ENCODE data around the gene NFIB. TPM values are rescaled to one million over a fixed set of nuclear protein-coding genes. Genes with fewer than 3 reads are reported as not detected.

NFIB gene
- total RNA-seq, 2 donors from 2014 or later, result 131 to 165 TPM

DNA sequence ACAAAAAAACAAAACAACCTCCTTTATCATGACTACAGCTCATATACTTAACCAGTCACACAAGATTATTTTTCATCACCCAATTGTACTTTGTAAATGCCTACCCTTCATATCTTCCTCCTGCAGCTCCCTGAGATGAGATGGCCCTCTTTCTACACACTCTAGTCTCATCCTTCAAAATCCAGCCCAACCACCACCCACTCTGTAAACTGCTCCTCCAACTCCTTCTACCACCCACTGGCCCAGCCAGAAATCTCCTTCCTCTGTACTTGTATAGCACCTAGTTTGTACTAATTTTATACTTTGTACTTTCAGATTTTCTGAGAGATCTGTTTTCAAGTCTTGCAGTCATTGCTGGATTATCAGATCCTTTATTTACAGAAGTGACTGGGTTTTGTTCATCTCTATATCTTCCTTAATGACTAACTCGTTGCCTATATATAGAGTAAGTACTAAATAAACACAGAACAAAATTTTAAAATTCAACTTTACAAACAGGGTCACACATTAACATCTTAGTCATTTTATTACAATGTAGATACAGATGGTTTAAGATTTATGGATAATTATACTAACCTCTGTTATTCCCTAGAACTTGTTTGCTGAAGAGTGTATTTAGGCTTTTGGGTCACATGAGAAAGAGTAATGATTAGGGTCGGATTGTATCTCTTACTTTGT lies 155.7 kb downstream of the NFIB start:
- WGBS, result 81% methylated on average over 2 of the region's 2 CpGs
- no peaks in the 10 kb centered on the region for H3K27me3 ChIP-seq (replicated peaks; ENCODE audit: insufficient read depth)
- DNase-seq (ENCODE audit: low spot score), result no peak
- TF ChIP-seq, protein P1, sequence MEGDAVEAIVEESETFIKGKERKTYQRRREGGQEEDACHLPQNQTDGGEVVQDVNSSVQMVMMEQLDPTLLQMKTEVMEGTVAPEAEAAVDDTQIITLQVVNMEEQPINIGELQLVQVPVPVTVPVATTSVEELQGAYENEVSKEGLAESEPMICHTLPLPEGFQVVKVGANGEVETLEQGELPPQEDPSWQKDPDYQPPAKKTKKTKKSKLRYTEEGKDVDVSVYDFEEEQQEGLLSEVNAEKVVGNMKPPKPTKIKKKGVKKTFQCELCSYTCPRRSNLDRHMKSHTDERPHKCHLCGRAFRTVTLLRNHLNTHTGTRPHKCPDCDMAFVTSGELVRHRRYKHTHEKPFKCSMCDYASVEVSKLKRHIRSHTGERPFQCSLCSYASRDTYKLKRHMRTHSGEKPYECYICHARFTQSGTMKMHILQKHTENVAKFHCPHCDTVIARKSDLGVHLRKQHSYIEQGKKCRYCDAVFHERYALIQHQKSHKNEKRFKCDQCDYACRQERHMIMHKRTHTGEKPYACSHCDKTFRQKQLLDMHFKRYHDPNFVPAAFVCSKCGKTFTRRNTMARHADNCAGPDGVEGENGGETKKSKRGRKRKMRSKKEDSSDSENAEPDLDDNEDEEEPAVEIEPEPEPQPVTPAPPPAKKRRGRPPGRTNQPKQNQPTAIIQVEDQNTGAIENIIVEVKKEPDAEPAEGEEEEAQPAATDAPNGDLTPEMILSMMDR (IDR thresholded peaks at IDR 0.05), result no peak
- TF ChIP-seq POLR2AphosphoS5 (IDR thresholded peaks at IDR 0.05) (no peak), POLR2A (IDR thresholded peaks at IDR 0.05) (no peak)
- H3K27ac ChIP-seq, result no peak overlapping the region
- H3K4me3 ChIP-seq, result no peak overlapping the region
- no peaks in the 10 kb centered on the region for H3K36me3 ChIP-seq
- H3K9me3 ChIP-seq, result no peaks in the 10 kb centered on the region
- no peaks in the 10 kb centered on the region for H3K4me1 ChIP-seq (replicated peaks)
- intact Hi-C loops (cut with DNase I), result no loop called here

DNA sequence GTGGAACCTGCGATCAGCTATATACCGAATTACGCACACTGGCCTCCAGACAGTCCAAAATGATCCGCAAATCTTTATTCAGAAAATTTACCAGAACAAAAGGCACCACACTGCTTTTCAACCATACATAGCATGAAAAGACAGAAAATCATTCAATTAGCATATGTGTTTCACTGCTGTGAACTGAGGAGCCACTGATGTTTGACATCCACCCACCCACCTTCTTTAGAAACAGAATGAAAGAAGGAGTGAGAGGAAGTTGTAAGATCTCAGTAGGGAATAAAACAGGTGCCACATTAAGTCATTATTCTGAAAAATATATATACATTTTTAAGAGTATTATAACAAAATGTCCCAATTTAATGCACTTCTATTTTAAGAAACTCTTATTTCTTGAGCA lies 156.8 kb downstream of the NFIB start:
- 98% methylated on average over 4 of the region's 4 CpGs for WGBS
- Histone ChIP-seq H3K9me3 (no peaks in the 10 kb centered on the region), H3K4me1 (replicated peaks) (no peaks in the 10 kb centered on the region), H3K27ac (no peak overlapping the region), H3K27me3 (replicated peaks; ENCODE audit: insufficient read depth) (no peaks in the 10 kb centered on the region), H3K36me3 (no peaks in the 10 kb centered on the region), H3K4me3 (no peak overlapping the region)
- DNase-seq (ENCODE audit: low spot score), result no peak
- intact Hi-C loops (cut with DNase I), result no loop called here
- TF ChIP-seq POLR2AphosphoS5 (IDR thresholded peaks at IDR 0.05) (no peak), POLR2A (IDR thresholded peaks at IDR 0.05) (no peak)
- TF ChIP-seq, protein P1 (IDR thresholded peaks at IDR 0.05), result no peak

DNA sequence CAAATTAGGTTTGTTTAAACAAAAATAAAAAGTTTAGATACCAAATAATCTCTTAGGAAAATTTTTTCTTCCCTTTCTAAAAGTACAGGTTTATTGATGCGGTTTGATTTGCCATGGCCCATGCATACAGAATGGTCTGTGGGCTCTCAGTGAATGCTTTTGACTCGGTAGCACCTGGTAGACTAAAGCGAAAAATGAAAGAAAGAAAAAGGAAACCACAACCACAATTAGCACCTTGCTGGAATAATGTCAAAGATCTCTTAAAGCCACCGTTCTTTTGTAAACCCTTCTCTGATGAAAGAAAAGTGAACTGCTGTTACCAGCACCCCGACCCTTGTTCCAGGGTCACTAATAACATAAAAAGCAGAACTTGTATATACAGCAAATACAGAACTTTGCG lies 157.9 kb downstream of the NFIB start:
- no peak overlapping the region for H3K27ac ChIP-seq
- WGBS, result 66% methylated on average over 6 of the region's 6 CpGs
- TF ChIP-seq, protein P1 (IDR thresholded peaks at IDR 0.05), result no peak
- TF ChIP-seq POLR2A (IDR thresholded peaks at IDR 0.05) (no peak), POLR2AphosphoS5 (IDR thresholded peaks at IDR 0.05) (no peak)

DNA sequence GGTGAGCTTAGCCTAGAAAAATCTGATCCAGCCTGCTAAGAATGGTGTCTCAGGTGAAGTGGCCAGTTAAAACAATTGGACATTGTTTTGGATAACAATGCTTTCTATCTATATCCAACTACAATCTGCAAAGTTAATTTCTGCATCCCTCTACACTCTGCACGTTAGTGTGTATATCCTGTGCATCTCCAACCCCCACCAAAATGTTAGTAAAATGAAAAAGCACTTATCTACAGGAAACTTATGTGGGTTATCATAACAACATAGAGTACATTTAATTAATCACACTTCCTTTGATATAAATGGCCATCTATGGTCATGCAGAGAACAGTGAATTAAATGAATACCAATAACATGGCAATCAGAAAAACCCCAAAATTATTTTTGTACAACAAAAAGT lies 158.7 kb downstream of the NFIB start:
- 30% methylated on average over 1 of the region's 1 CpG for WGBS
- Histone ChIP-seq H3K9me3 (no peaks in the 10 kb centered on the region), H3K36me3 (no peaks in the 10 kb centered on the region), H3K4me3 (no peak overlapping the region), H3K4me1 (replicated peaks) (no peaks in the 10 kb centered on the region), H3K27me3 (replicated peaks; ENCODE audit: insufficient read depth) (no peaks in the 10 kb centered on the region), H3K27ac (no peak overlapping the region)
- DNase-seq (ENCODE audit: low spot score), result no peak
- TF ChIP-seq POLR2A (IDR thresholded peaks at IDR 0.05) (no peak), POLR2AphosphoS5 (IDR thresholded peaks at IDR 0.05) (no peak)
- TF ChIP-seq, protein P1 (IDR thresholded peaks at IDR 0.05), result no peak
- intact Hi-C loops (cut with DNase I), result no loop called here

More for the DNA sequence above, 157.9 kb downstream of the NFIB start:
- H3K4me1 ChIP-seq (replicated peaks), result no peaks in the 10 kb centered on the region
- no peak for DNase-seq (ENCODE audit: low spot score)
- intact Hi-C loops (cut with DNase I), result no loop called here
- H3K27me3 ChIP-seq (replicated peaks; ENCODE audit: insufficient read depth), result no peaks in the 10 kb centered on the region
- H3K36me3 ChIP-seq, result no peaks in the 10 kb centered on the region
- H3K9me3 ChIP-seq, result no peaks in the 10 kb centered on the region
- no peak overlapping the region for H3K4me3 ChIP-seq

DNA sequence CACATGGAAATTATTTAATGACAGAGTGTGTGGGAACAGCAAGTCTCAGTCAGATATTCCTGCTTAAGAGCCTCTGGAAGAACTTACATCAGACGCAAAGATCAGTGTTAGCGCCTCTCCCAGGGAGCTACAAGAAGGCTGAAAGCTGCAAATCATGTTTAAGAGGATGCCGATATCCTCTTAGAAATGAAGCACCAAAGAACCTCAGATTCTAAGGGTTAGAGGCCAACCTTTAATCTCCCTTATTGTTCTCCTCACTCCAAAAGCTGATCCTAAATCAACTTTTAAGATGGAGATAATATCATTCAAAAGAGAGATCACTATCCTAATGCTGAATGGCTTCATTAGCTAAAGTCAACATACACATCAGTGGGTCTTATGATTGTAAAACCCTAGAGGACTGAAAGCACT lies 160.6 kb downstream of the NFIB start:
- no peaks in the 10 kb centered on the region for H3K9me3 ChIP-seq
- H3K27me3 ChIP-seq (replicated peaks; ENCODE audit: insufficient read depth), result no peaks in the 10 kb centered on the region
- intact Hi-C loops (cut with DNase I), result no loop called here
- no peaks in the 10 kb centered on the region for H3K36me3 ChIP-seq
- no peak overlapping the region for H3K4me3 ChIP-seq
- H3K27ac ChIP-seq, result no peak overlapping the region
- WGBS, result 26% methylated on average over 3 of the region's 3 CpGs
- TF ChIP-seq, protein P1 (IDR thresholded peaks at IDR 0.05), result no peak
- TF ChIP-seq POLR2A (IDR thresholded peaks at IDR 0.05), result no peak
- TF ChIP-seq POLR2AphosphoS5 (IDR thresholded peaks at IDR 0.05), result no peak
- H3K4me1 ChIP-seq (replicated peaks), result no peaks in the 10 kb centered on the region
- DNase-seq (ENCODE audit: low spot score), result no peak
